OCI-LY7 (cell line): ENCODE data around the gene BFSP1.

Experiments used
- CTCF ChIP-seq: fragments of 200-600 bp; sonication (generic); conservative IDR thresholded peaks from 2 replicates; pipeline ENCODE4 v1.5.1; 2014; ENCODE audit warnings: mild to moderate bottlenecking, antibody characterized with exemption, low read length, moderate library complexity, mixed read lengths
- EZH2phosphoT487 ChIP-seq: fragments of 200-600 bp; sonication (generic); IDR thresholded peaks from 2 replicates; pipeline ENCODE4 v1.6.1; 2018; ENCODE audit warnings: low read depth, borderline replicate concordance, mild to moderate bottlenecking, mixed run types, antibody characterized with exemption, low read length, moderate library complexity, mixed read lengths

- TF ChIP-seq CTCF = no peak
- TF ChIP-seq EZH2phosphoT487 = no peak
These were observed 62.9 kb downstream of the BFSP1 start for GRCh38 chr20:17468073-17468840.
